ENCODE measurements around the gene SPIN1. TPM values are rescaled to one million over a fixed set of nuclear protein-coding genes. Genes with fewer than 3 reads are reported as not detected.

The SPIN1 gene
- total and polyA plus RNA-seq, 2 experiments from 2014 or later, result 49.0 to 158 TPM

GRCh38 chr9:88508326-88508725 lies 120.1 kb downstream of the SPIN1 start:
- TF ChIP-seq CREB1 (CRISPR knock-in tag; IDR thresholded peaks at IDR 0.05; ENCODE audit: low read depth) (no peak), ZNF114 (CRISPR knock-in tag; IDR thresholded peaks at IDR 0.05) (no peak), STAT1 (IDR thresholded peaks at IDR 0.05; ENCODE audit: unreplicated experiment) (no peak), REST (IDR thresholded peaks at IDR 0.05; ENCODE audit: unreplicated experiment) (no peak), EZH2 (IDR thresholded peaks at IDR 0.05; ENCODE audit: low read depth, unreplicated experiment) (no peak), JUNB (IDR thresholded peaks at IDR 0.05; ENCODE audit: unreplicated experiment) (no peak), ZNF462 (CRISPR knock-in tag; IDR thresholded peaks at IDR 0.05) (no peak), ETS1 (IDR thresholded peaks at IDR 0.05) (no peak), POLR2AphosphoS5 (IDR thresholded peaks at IDR 0.05; ENCODE audit: low read depth) (no peak), EZH2phosphoT487 (IDR thresholded peaks at IDR 0.05; ENCODE audit: unreplicated experiment) (no peak), CTCF (conservative IDR thresholded peaks at IDR 0.05; ENCODE audit: low read depth in 2 of 2) (no peak), ZNF331 (CRISPR knock-in tag; IDR thresholded peaks at IDR 0.05; ENCODE audit: low read depth) (no peak), NANOG (IDR thresholded peaks at IDR 0.05; ENCODE audit: borderline replicate concordance) (no peak)
- Histone ChIP-seq H3K27me3 (ENCODE audit: insufficient read depth) (no peaks in the 10 kb centered on the region), H3K36me3 (ENCODE audit: insufficient read depth) (no peaks in the 10 kb centered on the region), H3K4me1 (ENCODE audit: insufficient read depth) (peaks cover 10% of the 10 kb centered on the region), H3K4me2 (no peak overlapping the region), H3K27ac (ENCODE audit: low read depth) (no peak overlapping the region), H4K20me1 (replicated peaks; ENCODE audit: insufficient read depth) (no peaks in the 10 kb centered on the region), H3K4me3 (no peak overlapping the region), H3K79me2 (replicated peaks; ENCODE audit: insufficient read depth) (no peaks in the 10 kb centered on the region), H3K9me2 (ENCODE audit: insufficient read depth) (no peaks in the 10 kb centered on the region), H3F3A (replicated peaks; ENCODE audit: low read depth) (peaks cover 3% of the 10 kb centered on the region; the same call in 1 of the 2 replicates), H2AFZ (no peak overlapping the region)
- DNase-seq (ENCODE audit: low spot score) (no peak), ATAC-seq (no peak)
- H3K4me3 Mint-ChIP-seq, result no peak overlapping the region
- H3K36me3 Mint-ChIP-seq (ENCODE audit: low read depth), result peaks cover 8% of the 10 kb centered on the region
- H3K27me3 Mint-ChIP-seq (ENCODE audit: insufficient read depth, low read depth, poor library complexity), result peaks cover 12% of the 10 kb centered on the region
- peaks cover 19% of the 10 kb centered on the region for H3K9me3 Mint-ChIP-seq
- peaks cover 17% of the 10 kb centered on the region for H3K4me1 Mint-ChIP-seq
- H3K27ac Mint-ChIP-seq, result no peak overlapping the region
